Breast epithelium (tissue), 3 donors: ENCODE results near the gene ATN1.

Experiments used
- CTCF ChIP-seq, 3 donors: fragments of 450-650 bp; IDR thresholded peaks; one replicate each; pipeline ENCODE4 v1.5.1; 2016 to 2017; ENCODE audit warnings: antibody characterized with exemption in 3 of 3, mild to moderate bottlenecking in 3 of 3, moderate library complexity in 3 of 3
- POLR2A ChIP-seq: fragments of 450-650 bp; IDR thresholded peaks from one replicate; pipeline ENCODE4 v1.6.1; 2016; ENCODE audit warnings: antibody characterized with exemption, mild to moderate bottlenecking, moderate library complexity
- POLR2AphosphoS5 ChIP-seq, 3 donors: sonication (generic); formaldehyde crosslinking; IDR thresholded peaks; one replicate each; pipeline ENCODE4 v1.6.1; 2017; ENCODE audit warnings: antibody characterized with exemption in 3 of 3

GRCh38 chr12:6894321-6894720 lies 33.4 kb upstream of the ATN1 start:
- TF ChIP-seq CTCF (IDR thresholded peaks at IDR 0.05) (no peak), POLR2A (no peak), POLR2AphosphoS5 (IDR thresholded peaks at IDR 0.05) (no peak)
